SJSA1 (cell line): Measurements from ENCODE around the gene RPS17. TPM values are rescaled to one million over a fixed set of nuclear protein-coding genes. Genes with fewer than 3 reads are reported as not detected.
A peak's percentile ranks its signal among the peaks of the same experiment; 100 is the strongest.

ENCODE experiments used
- DNase-seq, 2 experiments: peaks; one replicate each; pipeline ENCODE4 v3.0.0-alpha.2; 2015 to 2020; ENCODE audit warnings: low spot score in 2 of 2, low read depth in 1 of 2
- H3K27ac ChIP-seq: fragments of 250-450 bp; sonication (Bioruptor Pico); 2 replicates; pipeline ENCODE4 v1.5.1; 2020; ENCODE audit warnings: mild to moderate bottlenecking, moderate library complexity
- H3K27me3 ChIP-seq: fragments of 250-450 bp; sonication (Bioruptor Pico); replicated peaks from 2 replicates; pipeline ENCODE4 v1.5.1; 2020; ENCODE audit warnings: mild to moderate bottlenecking, moderate library complexity
- H3K36me3 ChIP-seq: fragments of 250-450 bp; sonication (Bioruptor Pico); 2 replicates; pipeline ENCODE4 v1.5.1; 2020; ENCODE audit warnings: mild to moderate bottlenecking
- H3K4me1 ChIP-seq: fragments of 250-450 bp; sonication (Bioruptor Pico); replicated peaks from 2 replicates; pipeline ENCODE4 v1.6.1; 2021; ENCODE audit warnings: mild to moderate bottlenecking
- H3K4me3 ChIP-seq: fragments of 250-450 bp; sonication (Bioruptor Pico); 2 replicates; pipeline ENCODE4 v1.5.1; 2020; ENCODE audit warnings: mild to moderate bottlenecking
- H3K9me3 ChIP-seq: fragments of 250-450 bp; sonication (Bioruptor Pico); replicated peaks from 2 replicates; pipeline ENCODE4 v1.5.1; 2020; ENCODE audit warnings: mild to moderate bottlenecking
- total RNA-seq: library from RNA; depleted of rRNA; stranded (reverse); fragments of >200 nt; shearing (Covaris generic); gene quantifications from 2 replicates; pipeline ENCODE4 v1.2.3, GENCODE V29; 2014; rRNA removed

RPS17 gene
- 1,874 and 2,652 TPM in 2 replicates for total RNA-seq

- Histone ChIP-seq H3K9me3 (no peaks in the 10 kb centered on the region), H3K4me3 (peak within 1 kb of the TSS; percentile 86), H3K4me1 (peaks cover 18% of the 10 kb centered on the region), H3K36me3 (peaks cover 48% of the 10 kb centered on the region), H3K27me3 (no peaks in the 10 kb centered on the region), H3K27ac (peak within 1 kb of the TSS; percentile 66)
- DNase-seq: peak; percentile 94 to 97
Measured at GRCh38 chr15:82540055-82540983, at the start of gene RPS17. RPS17 (minus strand) TSS chr15:82540457; CDS start chr15:82540428, 29 bp downstream.

- H3K27ac ChIP-seq: no peak overlapping the region
- H3K27me3 ChIP-seq: peaks cover 7% of the 10 kb centered on the region; the same call in 1 of the 2 replicates
- H3K4me1 ChIP-seq: no peaks in the 10 kb centered on the region
- no peak for DNase-seq
- 0 out of 2 replicates have a peak, but pooled peaks cover 2% of the 10 kb centered on the region for H3K9me3 ChIP-seq
- no peak overlapping the region for H3K4me3 ChIP-seq
- H3K36me3 ChIP-seq: no peaks in the 10 kb centered on the region
Measured at GRCh38 chr15:82587805-82588204, 47.5 kb upstream of the RPS17 start.

GRCh38 chr15:82585072-82585471, 44.8 kb upstream of the RPS17 start:
- H3K36me3 ChIP-seq: no peaks in the 10 kb centered on the region
- no peaks in the 10 kb centered on the region for H3K4me1 ChIP-seq
- 0 out of 2 replicates have a peak, but pooled peaks cover 2% of the 10 kb centered on the region for H3K9me3 ChIP-seq
- H3K27me3 ChIP-seq: peaks cover 7% of the 10 kb centered on the region; the same call in 1 of the 2 replicates
- no peak overlapping the region for H3K27ac ChIP-seq
- H3K4me3 ChIP-seq: no peak overlapping the region
- DNase-seq: no peak

- H3K4me3 ChIP-seq: no peak overlapping the region
- H3K4me1 ChIP-seq: no peaks in the 10 kb centered on the region
- no peak overlapping the region for H3K27ac ChIP-seq
- DNase-seq: no peak
- H3K9me3 ChIP-seq: no peaks in the 10 kb centered on the region
- H3K36me3 ChIP-seq: no peaks in the 10 kb centered on the region
- H3K27me3 ChIP-seq: 0 out of 2 replicates have a peak, but pooled peaks cover 5% of the 10 kb centered on the region
Measured at GRCh38 chr15:82580713-82581112, 40.5 kb upstream of the RPS17 start.

GRCh38 chr15:82575335-82575734, 35.1 kb upstream of the RPS17 start:
- H3K4me1 ChIP-seq: 0 out of 2 replicates have a peak, but pooled peaks cover 4% of the 10 kb centered on the region
- no peaks in the 10 kb centered on the region for H3K9me3 ChIP-seq
- no peaks in the 10 kb centered on the region for H3K36me3 ChIP-seq
- no peaks in the 10 kb centered on the region for H3K27me3 ChIP-seq
- DNase-seq: no peak
- no peak overlapping the region for H3K4me3 ChIP-seq
- H3K27ac ChIP-seq: no peak overlapping the region

GRCh38 chr15:82572986-82573385, 32.7 kb upstream of the RPS17 start:
- Histone ChIP-seq H3K27ac (no peak overlapping the region), H3K4me3 (no peak overlapping the region), H3K4me1 (0 out of 2 replicates have a peak, but pooled peaks cover 4% of the 10 kb centered on the region), H3K27me3 (no peaks in the 10 kb centered on the region), H3K9me3 (no peaks in the 10 kb centered on the region), H3K36me3 (no peaks in the 10 kb centered on the region)
- DNase-seq: no peak

GRCh38 chr15:82572311-82572710, 32.1 kb upstream of the RPS17 start:
- Histone ChIP-seq H3K4me3 (no peak overlapping the region), H3K27me3 (no peaks in the 10 kb centered on the region), H3K36me3 (no peaks in the 10 kb centered on the region), H3K9me3 (no peaks in the 10 kb centered on the region), H3K4me1 (0 out of 2 replicates have a peak, but pooled peaks cover 4% of the 10 kb centered on the region), H3K27ac (no peak overlapping the region)
- DNase-seq: no peak

GRCh38 chr15:82571722-82572222, 31.5 kb upstream of the RPS17 start:
- Histone ChIP-seq H3K4me3 (no peak overlapping the region), H3K27ac (no peak overlapping the region), H3K4me1 (0 out of 2 replicates have a peak, but pooled peaks cover 4% of the 10 kb centered on the region), H3K27me3 (0 out of 2 replicates have a peak, but pooled peaks cover 2% of the 10 kb centered on the region), H3K9me3 (no peaks in the 10 kb centered on the region), H3K36me3 (no peaks in the 10 kb centered on the region)
- peak; percentile 24 to 49 for DNase-seq

- H3K27me3 ChIP-seq: 0 out of 2 replicates have a peak, but pooled peaks cover 3% of the 10 kb centered on the region
- H3K4me1 ChIP-seq: 0 out of 2 replicates have a peak, but pooled peaks cover 4% of the 10 kb centered on the region
- no peak overlapping the region for H3K4me3 ChIP-seq
- H3K27ac ChIP-seq: no peak overlapping the region
- no peak for DNase-seq
- no peaks in the 10 kb centered on the region for H3K9me3 ChIP-seq
- no peaks in the 10 kb centered on the region for H3K36me3 ChIP-seq
Measured at GRCh38 chr15:82570721-82571508, 30.7 kb upstream of the RPS17 start.

- H3K36me3 ChIP-seq: no peaks in the 10 kb centered on the region
- H3K9me3 ChIP-seq: no peaks in the 10 kb centered on the region
- no peak for DNase-seq
- H3K27me3 ChIP-seq: 0 out of 2 replicates have a peak, but pooled peaks cover 3% of the 10 kb centered on the region
- no peak overlapping the region for H3K27ac ChIP-seq
- 0 out of 2 replicates have a peak, but pooled peaks cover 4% of the 10 kb centered on the region for H3K4me1 ChIP-seq
- no peak overlapping the region for H3K4me3 ChIP-seq
Measured at GRCh38 chr15:82569834-82570233, 29.6 kb upstream of the RPS17 start.

GRCh38 chr15:82568986-82569385, 28.7 kb upstream of the RPS17 start:
- H3K27ac ChIP-seq: no peak overlapping the region
- H3K36me3 ChIP-seq: no peaks in the 10 kb centered on the region
- no peaks in the 10 kb centered on the region for H3K9me3 ChIP-seq
- 0 out of 2 replicates have a peak, but pooled peaks cover 4% of the 10 kb centered on the region for H3K4me1 ChIP-seq
- 0 out of 2 replicates have a peak, but pooled peaks cover 3% of the 10 kb centered on the region for H3K27me3 ChIP-seq
- no peak overlapping the region for H3K4me3 ChIP-seq
- no peak for DNase-seq

GRCh38 chr15:82567661-82568060, 27.4 kb upstream of the RPS17 start:
- H3K27ac ChIP-seq: no peak overlapping the region
- H3K4me3 ChIP-seq: no peak overlapping the region
- no peaks in the 10 kb centered on the region for H3K9me3 ChIP-seq
- 0 out of 2 replicates have a peak, but pooled peaks cover 3% of the 10 kb centered on the region for H3K27me3 ChIP-seq
- DNase-seq: no peak
- no peaks in the 10 kb centered on the region for H3K36me3 ChIP-seq
- H3K4me1 ChIP-seq: 0 out of 2 replicates have a peak, but pooled peaks cover 4% of the 10 kb centered on the region

GRCh38 chr15:82566690-82567089, 26.4 kb upstream of the RPS17 start:
- Histone ChIP-seq H3K36me3 (no peaks in the 10 kb centered on the region), H3K4me3 (no peak overlapping the region), H3K27ac (no peak overlapping the region), H3K9me3 (no peaks in the 10 kb centered on the region), H3K27me3 (0 out of 2 replicates have a peak, but pooled peaks cover 3% of the 10 kb centered on the region), H3K4me1 (0 out of 2 replicates have a peak, but pooled peaks cover 3% of the 10 kb centered on the region)
- no peak for DNase-seq
